ELF-1 (cell line): ENCODE measurements around the gene NDUFA8.
"Not testable (repeated sequence)": the region's sequence is repeated elsewhere in the genome, so short reads cannot be mapped to it uniquely, and the experiment has no call there.

ENCODE experiments used
- DNase-seq: peaks from one replicate; pipeline ENCODE4 v3.0.0-alpha.2; 2016; ENCODE audit warnings: low read depth, low spot score

The NDUFA8 gene

GRCh38 chr9:122122468-122122867 lies 37.1 kb downstream of the NDUFA8 start:
- peak; percentile 81 for DNase-seq

GRCh38 chr9:122121931-122122330 lies 37.6 kb downstream of the NDUFA8 start:
- no peak for DNase-seq

GRCh38 chr9:122121391-122121790 lies 38.2 kb downstream of the NDUFA8 start:
- DNase-seq: no peak

- DNase-seq: no peak
These were observed 39.1 kb downstream of the NDUFA8 start for GRCh38 chr9:122120316-122121071.

- no peak for DNase-seq
These were observed 39.9 kb downstream of the NDUFA8 start for GRCh38 chr9:122119721-122120120.

- no peak for DNase-seq
These were observed 40.4 kb downstream of the NDUFA8 start for GRCh38 chr9:122119166-122119521.

- DNase-seq: no peak
These were observed 41.0 kb downstream of the NDUFA8 start for GRCh38 chr9:122118343-122119165.

- DNase-seq: not testable (repeated sequence)
These were observed 42.3 kb downstream of the NDUFA8 start for GRCh38 chr9:122117241-122117640.

- no peak for DNase-seq
These were observed 43.0 kb downstream of the NDUFA8 start for GRCh38 chr9:122116448-122117173.

GRCh38 chr9:122116040-122116439 lies 43.5 kb downstream of the NDUFA8 start:
- no peak for DNase-seq

GRCh38 chr9:122115176-122116035 lies 44.2 kb downstream of the NDUFA8 start:
- no peak for DNase-seq

- no peak for DNase-seq
These were observed 46.0 kb downstream of the NDUFA8 start for GRCh38 chr9:122113574-122113973.

- no peak for DNase-seq
These were observed 47.3 kb downstream of the NDUFA8 start for GRCh38 chr9:122112238-122112637.

- no peak for DNase-seq
These were observed 48.0 kb downstream of the NDUFA8 start for GRCh38 chr9:122111413-122112085.

- DNase-seq: no peak
These were observed 49.3 kb downstream of the NDUFA8 start for GRCh38 chr9:122110100-122110833.

- DNase-seq: no peak
These were observed 50.4 kb downstream of the NDUFA8 start for GRCh38 chr9:122109035-122109813.

GRCh38 chr9:122107291-122107805 lies 52.2 kb downstream of the NDUFA8 start:
- DNase-seq: no peak

GRCh38 chr9:122106576-122106975 lies 53.0 kb downstream of the NDUFA8 start:
- no peak for DNase-seq

- no peak for DNase-seq
These were observed 55.6 kb downstream of the NDUFA8 start for GRCh38 chr9:122103985-122104384.
